OCI-LY1 (cell line): ENCODE measurements around the gene ZNF239.

Experiments
- CTCF ChIP-seq: fragments of 200-600 bp; sonication (generic), shearing (Covaris generic); IDR thresholded peaks from 2 replicates; pipeline ENCODE4 v1.5.1; 2017; ENCODE audit warnings: mild to moderate bottlenecking, antibody characterized with exemption, low read length, moderate library complexity, mixed read lengths
- EZH2 ChIP-seq: fragments of 200-600 bp; sonication (generic), shearing (Covaris generic); IDR thresholded peaks from 2 replicates; pipeline ENCODE4 v1.8.0; 2017; ENCODE audit warnings: borderline replicate concordance, mixed run types, mild to moderate bottlenecking, antibody characterized with exemption, low read length, moderate library complexity, mixed read lengths

GRCh38 chr10:43574001-43574892, at the start of gene ZNF239:
- TF ChIP-seq EZH2, result no peak
- no peak for TF ChIP-seq CTCF
